IMR-90 (cell line): ENCODE results near the gene MED22. TPM values are rescaled to one million over a fixed set of nuclear protein-coding genes. Genes with fewer than 3 reads are reported as not detected.

Source experiments
- ATAC-seq: fragments of 200-7000 bp; cut with Tn5 transposase; 2 replicates; pipeline ENCODE4 v1.9.1; 2020; ENCODE audit warnings: low read depth, mild to moderate bottlenecking, moderate library complexity
- BruUV-seq: library from RNA; stranded (reverse); fragments of 400-500 nt; replicated peaks from 2 replicates; lab custom pipeline; 2021; lab: Mats Ljungman, UMichigan
- CTCF ChIA-PET: fragments of 300-600 bp; formaldehyde crosslinking; extraction: SDS; loops from one replicate; lab custom pipeline; 2021; ENCODE audit warnings: antibody characterized with exemption; lab: Yijun Ruan, JAX
- POLR2A ChIA-PET: fragments of 300-600 bp; sonication (Branson Sonifier 250); formaldehyde crosslinking; loops from one replicate; lab custom pipeline; 2022; ENCODE audit warnings: antibody characterized with exemption; ENCODE audit not compliant: unreplicated experiment; lab: Charles Lee
- DNase-seq: peaks from one replicate; pipeline ENCODE4 v3.0.0; 2013
- H2AFZ ChIP-seq: replicated peaks from 2 replicates; pipeline ENCODE3; 2013; ENCODE audit warnings: low read length, mild to moderate bottlenecking; ENCODE audit not compliant: poor library complexity
- H2AK5ac ChIP-seq: 2 replicates; pipeline ENCODE4 v1.6.1; 2013; ENCODE audit warnings: low read depth, low read length, inconsistent platforms
- H2AK9ac ChIP-seq: replicated peaks from 2 replicates; pipeline ENCODE3; 2013; ENCODE audit warnings: mild to moderate bottlenecking, low read depth, low read length, moderate library complexity; ENCODE audit not compliant: poor library complexity
- H2BK120ac ChIP-seq: 2 replicates; pipeline ENCODE4 v1.6.1; 2013; ENCODE audit warnings: low read depth, low read length, inconsistent platforms
- H2BK15ac ChIP-seq: 3 replicates; pipeline ENCODE4 v1.6.1; 2013; ENCODE audit warnings: low read depth, low read length, inconsistent platforms
- H2BK20ac ChIP-seq: 2 replicates; pipeline ENCODE4 v1.6.1; 2013; ENCODE audit warnings: low read depth, mild to moderate bottlenecking, inconsistent platforms, low read length, moderate library complexity
- H2BK5ac ChIP-seq: 2 replicates; pipeline ENCODE4 v1.6.1; 2013; ENCODE audit warnings: mild to moderate bottlenecking, low read depth, low read length, inconsistent platforms; ENCODE audit not compliant: poor library complexity, severe bottlenecking
- H3K14ac ChIP-seq: replicated peaks from 2 replicates; pipeline ENCODE4 v1.6.1; 2013; ENCODE audit warnings: low read depth, low read length, inconsistent platforms
- H3K18ac ChIP-seq: 2 replicates; pipeline ENCODE4 v1.6.1; 2013; ENCODE audit warnings: low read depth, low read length, control low read depth
- H3K23ac ChIP-seq: 2 replicates; pipeline ENCODE4 v1.6.1; 2013; ENCODE audit warnings: low read depth, low read length, inconsistent platforms
- H3K27ac ChIP-seq: 2 replicates; pipeline ENCODE4 v1.5.1; 2013; ENCODE audit warnings: mild to moderate bottlenecking, control low read depth, low read length; ENCODE audit not compliant: insufficient read depth
- H3K27me3 ChIP-seq: 2 replicates; pipeline ENCODE4 v1.6.1; 2013; ENCODE audit warnings: low read length; ENCODE audit not compliant: control insufficient read depth, insufficient read depth
- H3K36me3 ChIP-seq: 2 replicates; pipeline ENCODE4 v1.6.1; 2013; ENCODE audit warnings: low read length, mixed read lengths; ENCODE audit not compliant: control insufficient read depth, insufficient read depth
- H3K4ac ChIP-seq: 2 replicates; pipeline ENCODE4 v1.6.1; 2013; ENCODE audit warnings: low read depth, low read length, inconsistent platforms
- H3K4me1 ChIP-seq: 2 replicates; pipeline ENCODE4 v1.6.1; 2013; ENCODE audit warnings: low read length, mixed read lengths; ENCODE audit not compliant: control insufficient read depth, insufficient read depth
- H3K4me2 ChIP-seq: 2 replicates; pipeline ENCODE4 v1.6.1; 2013; ENCODE audit warnings: low read depth, mild to moderate bottlenecking, control low read depth, low read length, moderate library complexity
- H3K4me3 ChIP-seq: 2 replicates; pipeline ENCODE4 v1.5.1; 2013; ENCODE audit warnings: low read depth, mild to moderate bottlenecking, control low read depth, low read length, moderate library complexity; ENCODE audit not compliant: insufficient read depth
- H3K56ac ChIP-seq: 2 replicates; pipeline ENCODE4 v1.6.1; 2013; ENCODE audit warnings: low read length, inconsistent platforms; ENCODE audit not compliant: insufficient read depth; ENCODE audit errors: extremely low read depth
- H3K79me1 ChIP-seq, 2 experiments: 2 replicates each; pipeline ENCODE4 v1.6.1; 2013; ENCODE audit warnings: low read length in 2 of 2, inconsistent platforms in 1 of 2, low read depth in 1 of 2
- H3K9ac ChIP-seq: 2 replicates; pipeline ENCODE4 v1.6.1; 2013; ENCODE audit warnings: low read depth, low read length, control low read depth
- H3K9me1 ChIP-seq: 2 replicates; pipeline ENCODE4 v1.6.1; 2013; ENCODE audit warnings: low read length, inconsistent platforms; ENCODE audit not compliant: insufficient read depth
- H3K9me3 ChIP-seq: 2 replicates; pipeline ENCODE4 v1.6.1; 2013; ENCODE audit warnings: low read length; ENCODE audit not compliant: control insufficient read depth, insufficient read depth
- H4K20me1 ChIP-seq: 2 replicates; pipeline ENCODE4 v1.6.1; 2013; ENCODE audit warnings: low read length, inconsistent platforms; ENCODE audit not compliant: insufficient read depth
- H4K5ac ChIP-seq: 2 replicates; pipeline ENCODE4 v1.6.1; 2013; ENCODE audit warnings: mild to moderate bottlenecking, low read depth, low read length, control low read depth
- H4K8ac ChIP-seq, 2 experiments: 2 replicates each; pipeline ENCODE4 v1.6.1; 2013; ENCODE audit warnings: low read depth in 2 of 2, low read length in 2 of 2, control low read depth in 1 of 2, inconsistent platforms in 1 of 2
- H4K91ac ChIP-seq: 2 replicates; pipeline ENCODE4 v1.6.1; 2013; ENCODE audit warnings: low read depth, low read length, inconsistent platforms; ENCODE audit not compliant: insufficient read depth
- BHLHE40 ChIP-seq: fragments of 150-350 bp; IDR thresholded peaks from 2 replicates; pipeline ENCODE4 v1.6.1; 2016; ENCODE audit warnings: mild to moderate bottlenecking, low read depth, low read length
- CEBPB ChIP-seq: IDR thresholded peaks from 2 replicates; pipeline ENCODE4 v1.6.1; 2012; ENCODE audit warnings: low read depth, low read length, improper control_type of control experiment
- CHD1 ChIP-seq: IDR thresholded peaks from 2 replicates; pipeline ENCODE4 v1.6.1; 2012; ENCODE audit warnings: low read depth, low read length, improper control_type of control experiment
- FOS ChIP-seq: fragments of 150-350 bp; IDR thresholded peaks from 2 replicates; pipeline ENCODE4 v1.6.1; 2016; ENCODE audit warnings: low read depth, low read length
- MAFK ChIP-seq: IDR thresholded peaks from 2 replicates; pipeline ENCODE4 v1.6.1; 2012; ENCODE audit warnings: low read depth, low read length, improper control_type of control experiment
- MAZ ChIP-seq: IDR thresholded peaks from 2 replicates; pipeline ENCODE4 v1.6.1; 2012; ENCODE audit warnings: low read depth, mild to moderate bottlenecking, low read length, improper control_type of control experiment, moderate library complexity, borderline replicate concordance
- MXI1 ChIP-seq: IDR thresholded peaks from 2 replicates; pipeline ENCODE4 v1.6.1; 2012; ENCODE audit warnings: low read depth, mild to moderate bottlenecking, low read length, moderate library complexity, borderline replicate concordance
- NFE2L2 ChIP-seq: fragments of 150-350 bp; IDR thresholded peaks from 2 replicates; pipeline ENCODE4 v1.6.1; 2016; ENCODE audit warnings: low read depth, mild to moderate bottlenecking, low read length
- POLR2A ChIP-seq: IDR thresholded peaks from 2 replicates; pipeline ENCODE4 v1.6.1; 2012; ENCODE audit warnings: mild to moderate bottlenecking, low read depth, low read length
- RAD21 ChIP-seq: IDR thresholded peaks from 2 replicates; pipeline ENCODE4 v1.6.1; 2012; ENCODE audit warnings: low read length, improper control_type of control experiment
- RFX5 ChIP-seq: IDR thresholded peaks from 2 replicates; pipeline ENCODE4 v1.8.0; 2012; ENCODE audit warnings: low read depth, mild to moderate bottlenecking, low read length, moderate library complexity
- SMC3 ChIP-seq: fragments of 150-350 bp; IDR thresholded peaks from 2 replicates; pipeline ENCODE4 v1.6.1; 2016; ENCODE audit warnings: low read depth, mild to moderate bottlenecking, antibody characterized with exemption, low read length, moderate library complexity
- WGBS, 2 experiments: methylation state at CpG; one replicate each; pipeline versions ENCODE4 v1.1.5 to v1.1.7; 2013; ENCODE audit warnings: missing lambda C conversion rate in 2 of 2; ENCODE audit not compliant: insufficient read length in 1 of 2; ENCODE audit errors: extremely low coverage in 2 of 2; 5-methylcytosine and 5-hydroxymethylcytosine counted together
- dilution Hi-C: fragments of 300-500 bp; cut with HindIII; formaldehyde crosslinking; loops from one replicate; pipeline ENCODE4 v1.14.3; 2018; ENCODE audit warnings: low sequenced_read_pairs; ENCODE audit not compliant: unreplicated experiment
- in situ Hi-C: fragments of 300-500 bp; cut with MboI; formaldehyde crosslinking; loops from 3 replicates; pipeline ENCODE4 v1.14.3; 2019; ENCODE audit warnings: low sequenced_read_pairs, inconsistent platforms, mixed read lengths
- intact Hi-C: fragments of 100-400 bp; cut with micrococcal nuclease; formaldehyde crosslinking; loops from 2 replicates; pipeline ENCODE4 v1.10.0; 2022
- polyA plus RNA-seq, 3 experiments: library from polyadenylated mRNA; depleted of rRNA; stranded (reverse); fragments of >200 nt; gene quantifications; 2 replicates each; pipeline ENCODE4 v1.2.3, GENCODE V29; 2012; ENCODE audit warnings: low replicate concordance in 1 of 3
- total RNA-seq: library from RNA; depleted of rRNA; stranded (reverse); fragments of >200 nt; gene quantifications from 2 replicates; pipeline ENCODE4 v1.2.3, GENCODE V29; 2012
- TF ChIP-seq, protein P1 (sequence below): fragments of 150-350 bp; IDR thresholded peaks from 2 replicates; pipeline ENCODE4 v1.6.1; 2016; ENCODE audit warnings: low read depth, mild to moderate bottlenecking, low read length, moderate library complexity, borderline replicate concordance
- TF ChIP-seq, protein P2 (sequence below): conservative IDR thresholded peaks from 2 replicates; pipeline ENCODE4 v1.5.1; 2012; ENCODE audit warnings: mild to moderate bottlenecking, low read depth, low read length, improper control_type of control experiment
- TF ChIP-seq, protein P3 (sequence below): fragments of 150-350 bp; IDR thresholded peaks from 2 replicates; pipeline ENCODE4 v1.6.1; 2017; ENCODE audit warnings: mild to moderate bottlenecking, antibody characterized with exemption, low read length, low read depth

MED22 gene
- total and polyA plus RNA-seq, 2 of the 4 experiments (the other 2 are of a cell fraction) = 7.9 to 28.3 TPM

DNA sequence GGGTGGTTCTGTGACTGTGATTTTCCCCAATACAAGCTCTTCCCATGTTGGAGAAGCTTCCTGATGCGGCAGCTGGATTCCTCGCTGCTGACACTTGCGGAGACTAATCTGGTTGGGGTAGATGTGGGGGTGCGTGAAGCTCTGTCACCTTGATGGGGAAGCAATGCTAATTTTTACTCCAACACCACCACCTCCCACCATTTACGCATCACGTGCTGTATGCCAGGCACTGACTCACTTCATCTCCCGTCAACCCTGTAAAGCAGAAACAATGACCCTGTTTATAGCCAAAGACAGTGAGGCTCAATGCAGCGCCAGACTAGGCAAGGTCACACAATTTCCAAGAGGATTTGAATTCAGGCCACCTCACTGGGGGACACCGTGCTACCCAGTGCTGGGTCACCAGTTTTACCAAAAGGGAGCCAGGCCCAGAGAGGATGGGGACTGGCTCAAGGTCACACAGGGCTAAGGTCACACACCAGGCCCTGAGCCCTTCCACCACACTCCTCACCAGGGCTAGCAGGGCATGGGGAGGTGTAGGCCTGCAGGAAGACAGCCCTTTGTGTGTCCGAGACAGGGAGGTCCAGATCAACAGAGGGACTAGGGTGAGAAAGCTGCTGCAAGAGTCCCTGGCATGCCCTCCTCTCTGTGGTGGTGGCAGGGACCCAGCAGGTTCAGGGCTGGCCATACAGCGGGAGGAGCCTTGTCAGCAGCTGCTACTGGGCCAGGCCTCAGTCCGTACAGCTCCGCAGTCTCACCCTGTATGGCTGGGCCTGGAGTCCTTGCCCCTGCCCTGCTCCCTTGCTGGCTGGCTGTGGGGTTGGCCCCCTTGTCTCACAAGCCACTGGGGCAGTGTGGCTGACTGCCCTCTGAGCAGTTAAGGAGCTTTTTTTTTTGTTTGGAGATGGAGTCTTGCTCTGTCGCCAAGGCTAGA is 31.5 kb upstream of the MED22 start:
- Histone ChIP-seq H3K27me3 (no peaks in the 10 kb centered on the region), H2BK5ac (no peak overlapping the region), H2BK120ac (no peak overlapping the region), H4K91ac (no peak overlapping the region), H3K18ac (no peak overlapping the region), H3K4me3 (no peak overlapping the region), H3K56ac (no peak overlapping the region), H3K14ac (no peak overlapping the region), H3K9me1 (no peaks in the 10 kb centered on the region), H3K27ac (no peak overlapping the region), H3K9ac (no peak overlapping the region), H3K23ac (no peak overlapping the region), H4K20me1 (peaks cover 9% of the 10 kb centered on the region), H4K8ac (no peak overlapping the region), H3K4ac (no peak overlapping the region), H2BK20ac (no peak overlapping the region), H3K4me1 (no peaks in the 10 kb centered on the region; the same call in 1 of the 2 replicates), H2BK15ac (no peak overlapping the region), H2AFZ (no peak overlapping the region), H2AK5ac (no peak overlapping the region), H3K9me3 (no peaks in the 10 kb centered on the region), H3K79me1 (peaks cover 0 to 7% of the 10 kb centered on the region in 2 experiments; a peak in 1 of 4 replicates), H2AK9ac (no peak overlapping the region), H4K5ac (no peak overlapping the region), H3K4me2 (no peak overlapping the region), H3K36me3 (no peaks in the 10 kb centered on the region)
- intact Hi-C loops = no loop called here
- dilution Hi-C loops = no loop called here
- BruUV-seq = no TSS peak
- WGBS, 2 experiments = 71% methylated on average over 1 of the region's 14 CpGs; no CpG with 5 or more reads in 1 of the 2 experiments
- no peak for ATAC-seq
- in situ Hi-C loops = no loop called here
- ChIA-PET CTCF (no interaction called here), POLR2A (no interaction called here)
- no peak for DNase-seq
- TF ChIP-seq POLR2A = no peak
- TF ChIP-seq, protein P1, sequence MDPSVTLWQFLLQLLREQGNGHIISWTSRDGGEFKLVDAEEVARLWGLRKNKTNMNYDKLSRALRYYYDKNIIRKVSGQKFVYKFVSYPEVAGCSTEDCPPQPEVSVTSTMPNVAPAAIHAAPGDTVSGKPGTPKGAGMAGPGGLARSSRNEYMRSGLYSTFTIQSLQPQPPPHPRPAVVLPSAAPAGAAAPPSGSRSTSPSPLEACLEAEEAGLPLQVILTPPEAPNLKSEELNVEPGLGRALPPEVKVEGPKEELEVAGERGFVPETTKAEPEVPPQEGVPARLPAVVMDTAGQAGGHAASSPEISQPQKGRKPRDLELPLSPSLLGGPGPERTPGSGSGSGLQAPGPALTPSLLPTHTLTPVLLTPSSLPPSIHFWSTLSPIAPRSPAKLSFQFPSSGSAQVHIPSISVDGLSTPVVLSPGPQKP = no peak
- TF ChIP-seq SMC3 = no peak
- no peak for TF ChIP-seq BHLHE40
- TF ChIP-seq, protein P2, sequence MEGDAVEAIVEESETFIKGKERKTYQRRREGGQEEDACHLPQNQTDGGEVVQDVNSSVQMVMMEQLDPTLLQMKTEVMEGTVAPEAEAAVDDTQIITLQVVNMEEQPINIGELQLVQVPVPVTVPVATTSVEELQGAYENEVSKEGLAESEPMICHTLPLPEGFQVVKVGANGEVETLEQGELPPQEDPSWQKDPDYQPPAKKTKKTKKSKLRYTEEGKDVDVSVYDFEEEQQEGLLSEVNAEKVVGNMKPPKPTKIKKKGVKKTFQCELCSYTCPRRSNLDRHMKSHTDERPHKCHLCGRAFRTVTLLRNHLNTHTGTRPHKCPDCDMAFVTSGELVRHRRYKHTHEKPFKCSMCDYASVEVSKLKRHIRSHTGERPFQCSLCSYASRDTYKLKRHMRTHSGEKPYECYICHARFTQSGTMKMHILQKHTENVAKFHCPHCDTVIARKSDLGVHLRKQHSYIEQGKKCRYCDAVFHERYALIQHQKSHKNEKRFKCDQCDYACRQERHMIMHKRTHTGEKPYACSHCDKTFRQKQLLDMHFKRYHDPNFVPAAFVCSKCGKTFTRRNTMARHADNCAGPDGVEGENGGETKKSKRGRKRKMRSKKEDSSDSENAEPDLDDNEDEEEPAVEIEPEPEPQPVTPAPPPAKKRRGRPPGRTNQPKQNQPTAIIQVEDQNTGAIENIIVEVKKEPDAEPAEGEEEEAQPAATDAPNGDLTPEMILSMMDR = no peak
- TF ChIP-seq, protein P3, sequence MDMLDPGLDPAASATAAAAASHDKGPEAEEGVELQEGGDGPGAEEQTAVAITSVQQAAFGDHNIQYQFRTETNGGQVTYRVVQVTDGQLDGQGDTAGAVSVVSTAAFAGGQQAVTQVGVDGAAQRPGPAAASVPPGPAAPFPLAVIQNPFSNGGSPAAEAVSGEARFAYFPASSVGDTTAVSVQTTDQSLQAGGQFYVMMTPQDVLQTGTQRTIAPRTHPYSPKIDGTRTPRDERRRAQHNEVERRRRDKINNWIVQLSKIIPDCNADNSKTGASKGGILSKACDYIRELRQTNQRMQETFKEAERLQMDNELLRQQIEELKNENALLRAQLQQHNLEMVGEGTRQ = no peak
- TF ChIP-seq FOS = no peak
- no peak for TF ChIP-seq MAFK
- no peak for TF ChIP-seq MAZ
- no peak for TF ChIP-seq NFE2L2
- no peak for TF ChIP-seq CHD1
- no peak for TF ChIP-seq MXI1
- TF ChIP-seq RAD21 = no peak
- TF ChIP-seq CEBPB = no peak
- TF ChIP-seq RFX5 = no peak
